Measurements from ENCODE around the gene CDK16. TPM values are rescaled to one million over a fixed set of nuclear protein-coding genes. Genes with fewer than 3 reads are reported as not detected.

CDK16 gene
- total and polyA plus RNA-seq, 9 of the 15 experiments (the other 6 are each of a cell fraction or from before 2014, with no cell fraction given): 3.9 to 104 (median 57.5) TPM

- H3K27me3 ChIP-seq (ENCODE audit: control insufficient read depth in 2 of 2, insufficient read depth in 2 of 2, low read length in 2 of 2): no peaks in the 10 kb centered on the region
- ChIA-PET CTCF (ENCODE audit: low intra/inter-chr PET ratio) (no interaction called here), POLR2A (no interaction called here)
- H3K4me2 ChIP-seq (ENCODE audit: insufficient read depth, low read length): no peak overlapping the region
- peaks cover 22% of the 10 kb centered on the region for H3K79me2 ChIP-seq (ENCODE audit: control insufficient read depth, insufficient read depth, low read length)
- WGBS (ENCODE audit: insufficient coverage, low coverage, missing lambda C conversion rate): 89% methylated on average over 6 of the region's 12 CpGs
- BruUV-seq (replicated peaks): no TSS peak
- peaks cover 14 to 26% of the 10 kb centered on the region in 2 experiments; a peak in 4 of 5 replicates for H3K4me1 ChIP-seq (replicated peaks in 1 of 2; ENCODE audit: control insufficient read depth in 2 of 2, insufficient read depth in 2 of 2, low read length in 2 of 2)
- FAIRE-seq (no peak), ATAC-seq (no peak), DNase-seq (ENCODE audit: extremely low read depth in 1 of 4, low spot score in 3 of 4) (no peak)
- TF ChIP-seq MTF1 (CRISPR knock-in tag; IDR thresholded peaks at IDR 0.05; ENCODE audit: borderline replicate concordance) (no peak), CREB5 (CRISPR knock-in tag; IDR thresholded peaks at IDR 0.05) (no peak)
- no peak overlapping the region; a peak in 1 of 4 replicates for H3K9ac ChIP-seq (ENCODE audit: insufficient read depth in 1 of 2, low read depth in 2 of 2, low read length in 2 of 2)
- intact Hi-C loops (cut with micrococcal nuclease) (no loop called here), in situ Hi-C loops (cut with MboI) (no loop called here)
- H3K27ac ChIP-seq (ENCODE audit: extremely low read depth, low read depth, low read length): no peak overlapping the region
- H3K4me3 ChIP-seq: no peak overlapping the region
- no peak overlapping the region for H2AFZ ChIP-seq (ENCODE audit: low read depth, low read length)
- H3K9me1 ChIP-seq (ENCODE audit: control insufficient read depth, insufficient read depth, low read length): peaks cover 7% of the 10 kb centered on the region
- H4K20me1 ChIP-seq (replicated peaks; ENCODE audit: control insufficient read depth, insufficient read depth, low read length): peaks cover 21% of the 10 kb centered on the region
- no peaks in the 10 kb centered on the region for H3K9me3 ChIP-seq (replicated peaks; ENCODE audit: control insufficient read depth, insufficient read depth, low read depth, low read length)
- peaks cover 61% of the 10 kb centered on the region; the same call in 2 of the 3 replicates for H3K36me3 ChIP-seq (ENCODE audit: control insufficient read depth, insufficient read depth, low read length)
Observed at GRCh38 chrX:47215291-47215900, 3.1 kb upstream of the CDK16 start.

GRCh38 chrX:47216393-47216925 lies 2.0 kb upstream of the CDK16 start:
- Histone ChIP-seq H3K79me2 (ENCODE audit: control insufficient read depth, insufficient read depth, low read length) (peaks cover 33% of the 10 kb centered on the region), H3K4me3 (no peak overlapping the region), H3K9me1 (ENCODE audit: control insufficient read depth, insufficient read depth, low read length) (peaks cover 7% of the 10 kb centered on the region), H3K9me3 (replicated peaks; ENCODE audit: control insufficient read depth, insufficient read depth, low read depth, low read length) (no peaks in the 10 kb centered on the region), H3K27ac (ENCODE audit: extremely low read depth, low read depth, low read length) (no peak overlapping the region), H4K20me1 (replicated peaks; ENCODE audit: control insufficient read depth, insufficient read depth, low read length) (peaks cover 30% of the 10 kb centered on the region), H3K36me3 (ENCODE audit: control insufficient read depth, insufficient read depth, low read length) (peaks cover 60% of the 10 kb centered on the region; the same call in 2 of the 3 replicates), H3K9ac (ENCODE audit: insufficient read depth in 1 of 2, low read depth in 2 of 2, low read length in 2 of 2) (no peak overlapping the region), H3K4me1 (replicated peaks in 1 of 2; ENCODE audit: control insufficient read depth in 2 of 2, insufficient read depth in 2 of 2, low read length in 2 of 2) (peaks cover 16 to 30% of the 10 kb centered on the region in 2 experiments; a peak in 4 of 5 replicates), H3K27me3 (ENCODE audit: control insufficient read depth in 2 of 2, insufficient read depth in 2 of 2, low read length in 2 of 2) (no peaks in the 10 kb centered on the region), H2AFZ (ENCODE audit: low read depth, low read length) (no peak overlapping the region), H3K4me2 (ENCODE audit: insufficient read depth, low read length) (no peak overlapping the region)
- WGBS (ENCODE audit: insufficient coverage, low coverage, missing lambda C conversion rate): 79% methylated on average over 8 of the region's 8 CpGs
- intact Hi-C loops (cut with micrococcal nuclease): no loop called here
- no TSS peak for BruUV-seq (replicated peaks)
- no peak for DNase-seq (ENCODE audit: extremely low read depth in 1 of 4, low spot score in 3 of 4)
- no peak for ATAC-seq
- no peak for TF ChIP-seq MEF2D (tag; conservative IDR thresholded peaks at IDR 0.05; ENCODE audit: low read depth)
- 0 out of 2 replicates have a peak, but pooled peaks have one; percentile 10 for TF ChIP-seq CEBPB (tag; IDR thresholded peaks at IDR 0.05)
- no peak for FAIRE-seq
- CTCF ChIA-PET (ENCODE audit: low intra/inter-chr PET ratio): no interaction called here
- in situ Hi-C loops (cut with MboI): no loop called here
- POLR2A ChIA-PET: no interaction called here
